Ramos (cell line): ENCODE data around the gene CTRB1.

ENCODE experiments used
- in situ Hi-C: fragments of 300-500 bp; cut with MboI; formaldehyde crosslinking; loops from one replicate; pipeline ENCODE4 v1.14.3; 2022; ENCODE audit warnings: low sequenced_read_pairs; ENCODE audit not compliant: unreplicated experiment

Gene CTRB1

DNA sequence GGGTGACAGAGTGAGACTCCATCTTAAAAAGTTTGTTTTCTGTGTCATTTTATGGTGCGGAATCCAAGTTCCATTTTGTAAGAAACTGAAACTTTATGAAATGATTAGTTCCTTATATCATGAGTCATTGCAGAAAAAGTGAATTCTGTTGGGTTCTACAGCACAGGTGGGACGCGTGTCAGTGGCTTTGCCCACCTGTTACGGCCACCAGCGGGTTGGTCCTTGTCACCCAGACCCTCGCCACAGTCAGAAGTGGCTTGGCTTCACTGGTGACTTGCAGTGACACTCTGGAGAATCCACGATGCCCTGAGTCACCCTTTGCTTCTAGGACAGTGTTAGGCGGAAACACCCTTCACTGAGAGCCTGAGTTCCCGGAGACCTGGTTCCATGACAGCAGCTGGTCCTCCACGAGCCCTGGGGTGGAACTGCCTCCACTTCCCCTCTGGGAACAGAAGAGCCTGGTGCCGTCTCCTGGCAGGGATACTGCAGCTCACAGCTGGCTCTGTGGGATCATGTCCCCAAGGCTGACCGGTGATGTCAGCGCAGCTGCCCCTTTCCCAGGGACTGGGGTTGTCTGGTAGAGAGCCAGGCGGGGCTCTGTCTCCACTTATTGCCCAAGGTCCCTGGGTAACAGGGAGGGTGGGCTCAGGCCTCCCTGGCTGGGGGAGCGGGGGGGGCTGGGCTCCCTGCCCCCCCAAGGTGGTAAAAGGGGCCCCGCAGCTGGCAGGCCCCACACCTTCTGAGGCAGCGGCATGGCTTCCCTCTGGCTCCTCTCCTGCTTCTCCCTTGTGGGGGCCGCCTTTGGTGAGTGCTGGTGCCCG lies at the start of gene CTRB1:
Gene CTRB1, plus strand, starts transcription at position 733 of the 821 bp plus-strand sequence. Its CDS starts 20 bp downstream, at position 753.
- in situ Hi-C loops: loop anchor here (25.0 kb wide), 1 partner anchor 544 kb away; no protein-coding TSS in a partner anchor

DNA sequence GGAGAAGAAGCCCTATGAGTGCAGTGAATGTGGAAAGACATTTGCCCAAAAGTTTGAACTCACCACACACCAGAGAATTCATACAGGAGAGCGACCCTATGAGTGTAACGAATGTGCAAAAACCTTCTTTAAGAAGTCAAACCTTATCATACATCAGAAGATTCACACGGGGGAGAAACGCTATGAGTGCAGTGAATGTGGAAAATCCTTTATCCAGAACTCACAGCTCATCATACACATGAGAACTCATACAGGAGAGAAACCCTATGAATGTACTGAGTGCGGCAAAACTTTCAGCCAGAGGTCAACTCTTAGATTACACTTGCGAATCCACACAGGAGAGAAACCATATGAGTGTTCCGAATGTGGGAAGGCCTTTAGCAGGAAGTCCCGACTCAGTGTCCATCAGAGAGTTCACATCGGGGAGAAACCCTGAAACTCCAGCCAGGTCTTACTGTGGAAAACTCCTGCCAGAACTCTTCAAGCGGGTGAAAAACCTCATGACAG lies 48.8 kb upstream of the CTRB1 start:
- in situ Hi-C loops: no loop called here

DNA sequence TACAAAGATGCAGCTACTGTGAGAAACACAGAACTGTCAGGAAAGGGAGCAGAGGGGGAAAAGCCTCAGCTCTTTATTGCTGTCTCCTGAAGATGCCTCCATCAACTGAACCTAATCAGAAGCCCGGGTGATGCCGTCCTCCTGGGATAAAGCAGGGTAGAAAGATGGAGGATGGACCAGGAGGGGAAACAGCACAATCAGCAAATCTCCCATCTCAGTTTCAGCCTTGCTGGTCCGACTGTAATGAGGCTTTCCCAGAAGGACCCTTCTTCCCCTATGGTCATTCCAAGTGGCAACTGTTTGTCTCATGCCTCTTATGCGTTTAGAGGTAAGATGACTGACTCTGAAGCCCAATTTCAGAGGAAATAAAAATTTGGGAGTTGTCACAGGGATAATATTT lies 46.2 kb upstream of the CTRB1 start:
- in situ Hi-C loops: no loop called here

- in situ Hi-C loops: no loop called here
Measured at GRCh38 chr16:75175074-75175473, 43.7 kb upstream of the CTRB1 start.

DNA sequence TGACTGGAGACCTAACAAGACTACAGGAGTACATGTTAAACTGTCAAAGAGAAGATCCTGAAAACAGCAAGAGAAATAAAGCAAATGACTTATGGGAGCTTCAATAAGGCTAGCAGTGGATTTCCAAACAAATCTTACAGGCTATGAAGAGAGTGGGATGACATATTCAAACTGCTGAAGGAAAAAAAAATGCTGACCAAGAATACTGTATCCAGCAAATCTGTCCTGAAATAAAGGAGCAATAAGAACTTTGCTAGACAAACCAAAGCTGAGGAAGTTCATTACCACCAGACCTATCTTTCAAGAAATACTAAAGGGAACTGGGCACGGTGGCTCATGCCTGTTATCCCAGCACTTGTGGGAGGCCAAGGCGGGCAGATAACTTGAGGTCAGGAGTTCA lies 41.9 kb upstream of the CTRB1 start:
- in situ Hi-C loops: no loop called here

GRCh38 chr16:75179208-75179607 lies 39.6 kb upstream of the CTRB1 start:
- in situ Hi-C loops: no loop called here

DNA sequence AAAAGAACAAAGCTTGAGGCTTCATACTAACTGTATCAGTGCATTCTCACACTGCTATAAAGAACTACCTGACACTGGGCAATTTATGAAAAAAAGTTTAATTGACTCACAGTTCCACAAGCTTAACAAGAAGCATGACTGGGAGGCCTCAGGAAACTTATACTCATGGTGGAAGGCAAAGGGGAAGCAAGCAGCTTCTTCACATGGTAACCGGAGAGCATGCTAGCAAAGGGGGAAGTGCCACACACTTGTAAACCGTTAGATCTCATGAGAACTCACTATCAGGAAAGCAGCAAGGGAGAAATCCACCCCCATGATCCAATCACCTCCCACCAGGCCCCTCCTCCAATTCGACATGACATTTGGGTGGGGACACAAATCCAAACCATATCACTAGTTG lies 37.2 kb upstream of the CTRB1 start:
- in situ Hi-C loops: no loop called here

DNA sequence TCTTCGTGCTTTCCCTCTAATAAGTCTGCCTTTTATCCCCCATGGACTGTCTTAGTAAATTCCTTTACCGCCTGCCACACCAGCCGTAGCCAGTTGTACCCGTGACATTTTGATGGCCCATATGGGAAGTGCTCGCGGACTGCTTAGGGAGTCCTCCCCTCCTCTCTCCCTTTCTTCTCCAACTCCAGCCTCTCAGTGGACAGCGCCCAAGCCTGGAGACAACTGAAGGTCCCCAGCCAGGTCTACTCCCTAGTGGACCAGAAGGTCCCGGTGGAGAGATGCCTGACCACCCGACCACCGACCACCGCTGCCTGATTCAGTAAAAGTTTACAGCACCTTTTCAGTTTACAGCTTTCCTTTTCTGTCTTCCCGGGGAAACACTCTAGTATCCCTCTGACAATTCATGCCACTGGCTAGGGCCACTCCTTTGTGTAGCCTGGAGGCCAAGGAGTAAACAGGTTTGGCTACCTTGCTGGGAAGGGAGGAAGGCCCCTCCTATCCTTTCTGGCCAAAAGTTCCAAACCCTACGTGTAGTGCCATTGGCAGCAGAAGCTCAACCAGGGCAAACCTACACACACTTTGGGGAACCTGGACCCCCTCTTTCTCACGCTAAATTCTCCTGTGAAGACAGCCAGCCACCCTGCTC lies 29.8 kb upstream of the CTRB1 start:
- in situ Hi-C loops: no loop called here

DNA sequence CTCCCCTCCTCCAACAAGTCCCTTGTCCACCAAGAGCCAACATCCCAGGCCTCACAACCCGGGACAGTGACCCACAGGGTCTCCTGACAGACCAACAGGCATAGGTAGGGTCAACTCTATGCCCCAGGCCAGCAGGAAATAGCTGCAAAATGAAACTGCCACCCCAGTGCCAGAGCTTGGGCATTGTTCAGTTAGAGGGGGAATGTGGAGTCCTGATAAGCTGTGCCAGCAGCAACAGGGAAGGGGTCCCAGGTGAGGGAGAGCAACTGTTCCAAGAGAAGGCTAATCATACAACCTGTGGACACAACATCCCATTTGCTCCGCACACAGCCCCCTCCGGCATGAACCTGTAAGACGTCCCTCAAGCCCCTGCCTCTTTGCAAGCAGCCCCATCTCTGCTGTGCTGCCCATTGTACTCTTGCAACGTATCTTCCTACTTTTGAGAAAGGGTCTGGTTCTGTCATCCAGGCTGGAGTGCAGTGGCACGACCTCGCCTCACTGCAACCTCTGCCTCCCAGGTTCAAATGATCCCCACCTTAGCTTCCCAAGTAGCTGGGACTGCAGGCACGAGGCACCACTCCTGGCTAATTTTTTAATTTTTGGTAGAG lies 29.0 kb upstream of the CTRB1 start:
- in situ Hi-C loops: no loop called here

DNA sequence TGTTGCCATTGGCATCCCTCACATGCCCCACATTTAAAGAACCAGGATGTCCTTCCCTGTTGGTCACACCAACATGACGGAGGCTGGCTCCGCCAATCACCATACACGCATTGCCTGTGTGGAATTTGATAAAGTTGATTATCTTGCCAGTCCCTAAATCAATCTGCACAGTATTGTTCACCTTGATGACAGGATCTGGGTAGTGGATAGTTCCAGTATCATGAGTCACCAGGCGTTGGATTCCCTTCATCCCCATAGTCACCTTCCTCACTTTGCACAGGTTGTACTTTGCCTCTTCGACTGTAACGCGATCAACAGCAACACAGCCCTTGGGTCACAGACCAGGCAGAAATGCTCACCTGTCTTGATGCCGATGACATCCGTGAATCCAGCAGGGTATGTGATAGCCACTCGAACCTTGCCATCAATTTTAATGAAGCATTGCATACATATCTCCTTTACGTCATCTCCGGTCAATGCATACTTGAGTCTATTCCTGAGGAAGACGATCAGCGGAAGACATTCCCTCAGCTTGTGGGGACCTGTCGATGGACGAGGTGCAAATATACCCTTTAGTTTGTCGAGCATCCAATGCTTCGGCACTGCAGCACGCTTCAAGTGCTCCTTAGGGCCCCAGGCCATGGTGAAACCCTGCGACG lies 26.1 kb upstream of the CTRB1 start:
- in situ Hi-C loops: no loop called here

DNA sequence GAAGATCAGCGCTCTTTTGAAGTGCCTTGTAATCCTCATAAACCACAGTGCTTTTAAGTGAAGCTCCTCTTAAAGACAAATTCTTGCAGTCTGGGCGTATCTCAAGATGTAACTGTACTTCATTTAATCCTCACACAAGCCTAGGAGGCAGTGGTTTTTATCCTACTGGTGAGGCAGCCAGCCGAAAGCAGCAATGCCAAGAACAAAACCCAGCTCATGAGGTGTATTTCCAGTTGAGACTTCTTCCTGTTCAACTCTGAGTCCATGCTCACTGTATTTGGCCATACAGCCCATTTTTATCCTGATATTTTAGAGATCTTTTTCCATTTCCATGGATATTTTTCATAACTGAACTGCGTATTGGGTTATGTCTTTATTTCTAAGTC lies 25.5 kb upstream of the CTRB1 start:
- in situ Hi-C loops: no loop called here

GRCh38 chr16:75193730-75194444 lies 24.9 kb upstream of the CTRB1 start:
- in situ Hi-C loops: no loop called here

- in situ Hi-C loops: no loop called here
Measured at GRCh38 chr16:75195811-75196790, 22.7 kb upstream of the CTRB1 start.

GRCh38 chr16:75196836-75197235 lies 22.0 kb upstream of the CTRB1 start:
- in situ Hi-C loops: no loop called here

DNA sequence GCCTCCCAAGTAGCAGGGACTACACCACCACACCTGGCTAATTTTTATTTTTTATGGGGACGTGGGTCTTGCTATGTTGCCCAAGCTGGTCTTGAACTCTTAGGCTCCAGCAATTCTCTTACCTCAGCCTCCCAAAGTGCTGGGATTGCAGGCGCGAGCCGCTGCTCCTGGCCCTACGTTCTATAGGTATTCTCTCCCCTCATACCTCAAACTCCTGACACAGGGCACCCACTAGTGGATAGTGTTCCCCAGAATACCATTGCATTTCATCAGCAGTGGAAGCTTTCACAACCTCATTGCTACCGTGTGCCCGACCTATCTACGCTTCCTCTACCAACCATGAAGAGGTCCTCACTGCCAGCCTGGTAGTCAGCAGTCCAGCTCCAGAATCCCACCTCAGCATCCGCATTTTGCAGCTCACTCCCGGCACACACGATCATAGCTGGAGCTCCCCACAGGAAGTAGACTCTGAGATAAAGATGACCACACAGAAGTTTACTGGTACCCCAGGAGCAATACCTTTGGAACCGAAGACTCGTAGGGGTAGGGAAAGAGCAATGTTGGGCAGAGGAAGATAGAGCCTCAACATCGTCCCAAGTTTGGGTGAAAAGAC lies 21.2 kb upstream of the CTRB1 start:
- in situ Hi-C loops: no loop called here

- in situ Hi-C loops: no loop called here
Measured at GRCh38 chr16:75198135-75198600, 20.6 kb upstream of the CTRB1 start.

- in situ Hi-C loops: loop anchor here (10.0 to 25.0 kb wide), 2 partner anchors 183 to 560 kb away; no protein-coding TSS in a partner anchor
Measured at GRCh38 chr16:75202069-75202590, 16.7 kb upstream of the CTRB1 start.

GRCh38 chr16:75203096-75203495 lies 15.7 kb upstream of the CTRB1 start:
- in situ Hi-C loops: loop anchor here (10.0 to 25.0 kb wide), 2 partner anchors 182 to 559 kb away; no protein-coding TSS in a partner anchor
